NCI-H187 (cell line): Measurements from ENCODE around the gene ITM2B.
"Not testable (repeated sequence)": the region's sequence is repeated elsewhere in the genome, so short reads cannot be mapped to it uniquely, and the experiment has no call there.

Experiments
- DNase-seq, 2 experiments: peaks; one replicate each; lab custom pipeline; 2025; lab: John Stamatoyannopoulos, UW

The ITM2B gene

DNA sequence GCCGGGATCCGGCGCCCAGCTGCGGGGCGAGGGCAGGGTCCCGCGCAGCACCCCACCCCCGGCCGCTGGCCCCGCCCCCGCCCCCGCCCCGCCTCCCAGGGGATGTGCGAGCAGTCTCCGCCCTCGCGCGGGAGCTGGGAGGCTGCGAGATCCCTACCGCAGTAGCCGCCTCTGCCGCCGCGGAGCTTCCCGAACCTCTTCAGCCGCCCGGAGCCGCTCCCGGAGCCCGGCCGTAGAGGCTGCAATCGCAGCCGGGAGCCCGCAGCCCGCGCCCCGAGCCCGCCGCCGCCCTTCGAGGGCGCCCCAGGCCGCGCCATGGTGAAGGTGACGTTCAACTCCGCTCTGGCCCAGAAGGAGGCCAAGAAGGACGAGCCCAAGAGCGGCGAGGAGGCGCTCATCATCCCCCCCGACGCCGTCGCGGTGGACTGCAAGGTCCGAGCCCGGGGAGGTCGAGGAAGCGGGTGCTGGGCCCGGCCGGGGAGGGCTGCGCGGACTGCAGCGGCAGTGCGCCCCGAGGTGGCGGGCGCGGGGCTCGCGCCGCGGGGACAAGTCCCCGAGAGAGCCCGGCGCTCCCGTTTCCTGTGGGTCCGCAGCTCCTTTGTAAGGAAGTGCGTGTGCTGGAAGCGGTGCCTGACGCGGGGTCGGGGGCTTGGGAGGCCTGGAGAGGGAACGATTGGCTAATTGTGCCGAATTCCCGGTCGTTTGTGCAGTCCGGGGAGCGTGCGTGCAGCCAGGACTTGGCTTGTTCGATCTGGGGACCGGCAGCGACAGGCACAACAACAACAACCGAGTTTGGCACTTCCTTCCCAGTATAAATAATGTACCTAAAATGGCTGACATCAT lies at the start of gene ITM2B:
Gene ITM2B (plus strand): TSS at position 161 of the 843 bp plus-strand sequence. CDS start 155 bp downstream, at position 316.
- peak; percentile 16 to 46 for DNase-seq

GRCh38 chr13:48184260-48184659 lies 48.7 kb upstream of the ITM2B start:
- DNase-seq: no peak

GRCh38 chr13:48185018-48185417 lies 48.0 kb upstream of the ITM2B start:
- no peak for DNase-seq

DNA sequence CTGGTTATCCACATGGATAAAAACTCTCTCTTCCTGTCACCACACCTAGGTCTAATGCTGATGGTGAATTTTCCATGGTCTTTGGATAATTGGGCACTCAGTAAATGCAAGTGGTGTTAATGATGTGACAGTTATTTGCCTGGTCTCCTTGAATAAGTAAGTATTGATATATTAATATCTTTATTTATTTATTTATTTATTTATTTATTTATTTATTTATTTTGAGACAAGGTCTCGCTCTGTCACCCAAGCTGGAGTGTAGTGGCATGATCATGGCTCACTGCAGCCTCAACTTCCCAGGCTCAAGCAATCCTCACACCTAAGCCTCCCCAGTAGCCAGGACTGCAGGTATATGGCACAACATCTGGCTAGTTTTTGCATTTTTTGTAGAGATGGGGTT lies 46.3 kb upstream of the ITM2B start:
- DNase-seq: no peak

GRCh38 chr13:48188131-48188530 lies 44.9 kb upstream of the ITM2B start:
- no peak for DNase-seq

DNA sequence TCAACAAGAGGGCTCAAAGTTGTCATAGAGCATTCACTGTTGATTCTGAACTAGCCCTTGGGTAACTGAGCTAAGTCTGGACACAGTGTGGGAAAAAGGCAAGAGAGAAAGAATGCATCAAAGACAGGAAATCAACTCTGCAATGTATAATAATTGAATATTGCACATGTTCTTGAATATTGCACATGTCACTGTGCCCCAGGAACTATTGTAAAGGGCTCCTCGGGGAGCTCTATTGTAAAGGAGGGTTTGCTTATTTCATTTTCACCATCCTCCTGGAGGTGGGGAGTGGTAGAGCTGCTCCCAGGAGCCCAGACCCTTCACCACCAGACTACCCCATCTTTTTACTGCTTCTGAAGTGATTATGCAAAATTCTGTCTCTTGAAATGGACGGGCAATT lies 44.4 kb upstream of the ITM2B start:
- no peak for DNase-seq

GRCh38 chr13:48189171-48189570 lies 43.8 kb upstream of the ITM2B start:
- DNase-seq: no peak

- DNase-seq: no peak
Observed at GRCh38 chr13:48192411-48192935, 40.5 kb upstream of the ITM2B start.

DNA sequence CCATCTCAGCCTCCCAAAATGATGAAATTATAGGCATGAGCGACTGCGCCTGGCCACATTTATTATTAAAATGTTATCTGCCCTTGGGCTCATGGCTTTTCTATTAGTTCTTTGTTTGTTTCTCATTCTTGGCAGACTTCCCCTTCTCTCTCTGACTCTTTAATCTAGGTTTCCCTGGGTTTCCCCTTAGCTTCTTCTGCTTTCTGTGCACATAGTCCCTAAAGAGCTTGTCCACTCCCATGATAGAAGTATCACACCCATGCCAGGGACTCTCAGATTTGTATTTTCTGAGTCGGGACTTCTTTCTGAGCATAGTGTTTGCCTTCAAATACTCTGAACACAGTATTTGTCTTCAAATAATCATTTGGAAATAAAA lies 38.6 kb upstream of the ITM2B start:
- DNase-seq: no peak

GRCh38 chr13:48199404-48199946 lies 33.5 kb upstream of the ITM2B start:
- DNase-seq: no peak

DNA sequence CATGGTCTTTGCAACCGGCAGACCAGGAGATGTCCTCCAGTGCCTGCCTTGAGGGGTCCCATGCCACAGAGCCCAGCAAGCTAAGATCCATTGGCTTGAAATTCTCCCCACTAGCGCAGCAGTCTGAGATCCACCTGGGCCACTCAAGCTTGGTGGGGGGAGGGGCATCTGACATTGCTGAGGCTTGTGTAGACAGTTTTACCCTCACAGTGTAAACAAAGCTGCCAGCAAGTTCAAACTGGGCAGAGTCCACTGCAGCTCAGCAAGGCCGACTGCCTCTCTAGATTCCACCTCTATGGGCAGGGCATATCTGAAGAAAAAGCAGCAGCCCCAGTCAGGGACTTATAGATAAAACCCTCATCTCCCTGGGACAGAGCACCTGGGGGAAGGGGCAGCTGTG lies 32.0 kb upstream of the ITM2B start:
- no peak for DNase-seq

- not testable (repeated sequence) for DNase-seq
Observed at GRCh38 chr13:48207207-48207606, 25.8 kb upstream of the ITM2B start.

DNA sequence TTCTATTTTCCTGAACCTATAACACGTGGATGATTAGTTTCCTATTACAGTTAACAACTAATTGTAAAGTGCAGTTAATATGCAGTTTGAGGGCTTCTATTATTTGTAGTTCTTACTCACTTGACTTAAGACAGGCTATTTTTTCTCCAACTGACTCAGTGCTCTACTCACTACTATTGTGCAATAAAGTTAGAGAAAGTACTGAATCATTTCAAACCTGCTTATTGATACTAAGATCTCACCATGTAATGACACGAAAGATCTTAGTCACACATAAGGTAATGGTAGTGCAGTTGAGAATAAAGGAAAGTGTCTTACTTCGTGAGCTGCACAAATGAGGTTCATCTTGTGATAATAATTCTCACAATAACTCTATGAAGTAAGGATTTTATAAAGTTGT lies 22.8 kb upstream of the ITM2B start:
- DNase-seq: no peak

DNA sequence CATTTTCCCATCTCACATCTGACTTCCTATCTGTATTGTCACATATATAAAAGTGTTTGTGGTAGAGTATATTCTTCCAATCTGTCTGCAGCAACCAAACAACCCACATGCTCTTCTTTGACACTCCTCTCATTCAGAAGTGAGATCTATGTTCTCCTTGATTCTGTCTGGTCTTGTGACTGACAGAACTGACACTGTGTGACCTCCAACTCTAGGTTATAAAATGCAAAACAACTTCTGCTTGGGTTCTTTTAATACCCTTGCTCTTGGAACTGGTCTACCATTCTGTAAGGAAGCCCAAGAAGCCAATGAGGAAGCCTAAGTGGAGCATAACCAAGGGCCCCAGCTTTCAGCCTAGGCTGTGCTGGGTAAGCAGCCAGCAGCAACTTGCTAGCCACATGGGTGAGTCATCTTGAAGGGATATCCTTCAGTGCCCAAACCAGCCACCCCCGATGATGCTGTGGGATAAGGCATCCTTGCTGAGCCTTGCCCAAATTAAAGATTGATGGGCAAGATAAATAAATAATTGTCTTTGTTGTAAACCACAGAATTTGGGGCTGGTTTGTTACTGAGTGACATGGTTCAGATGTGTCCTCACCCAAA lies 18.4 kb upstream of the ITM2B start:
- no peak for DNase-seq

GRCh38 chr13:48215511-48216203 lies 17.3 kb upstream of the ITM2B start:
- DNase-seq: not testable (repeated sequence)

DNA sequence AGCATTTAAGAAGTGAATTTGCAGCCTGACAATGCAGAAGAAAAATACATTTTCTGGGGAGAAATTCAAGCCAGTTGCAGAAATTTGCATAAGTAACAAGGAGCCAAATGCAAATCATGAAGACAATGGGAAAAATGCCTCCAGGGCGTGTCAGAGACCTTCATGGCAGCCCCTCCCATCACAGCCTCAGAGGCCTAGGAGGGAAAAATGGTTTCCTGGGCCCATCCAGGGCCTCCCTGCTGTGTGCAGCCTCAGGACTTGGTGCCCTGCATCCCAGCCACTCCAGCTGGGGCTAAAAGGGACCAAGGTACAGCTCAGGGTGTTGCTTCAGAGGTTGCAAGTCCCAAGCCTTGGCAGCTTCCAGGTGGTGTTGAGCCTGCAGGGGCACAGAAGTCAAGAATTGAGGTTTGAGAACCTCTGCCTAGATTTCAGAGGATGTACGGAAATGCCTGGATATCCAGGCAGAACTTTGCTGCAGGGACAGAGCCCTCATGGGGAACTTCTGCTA lies 16.7 kb upstream of the ITM2B start:
- DNase-seq: no peak

- no peak for DNase-seq
Observed at GRCh38 chr13:48220592-48220980, 12.4 kb upstream of the ITM2B start.

GRCh38 chr13:48220981-48221685 lies 11.9 kb upstream of the ITM2B start:
- DNase-seq: no peak

DNA sequence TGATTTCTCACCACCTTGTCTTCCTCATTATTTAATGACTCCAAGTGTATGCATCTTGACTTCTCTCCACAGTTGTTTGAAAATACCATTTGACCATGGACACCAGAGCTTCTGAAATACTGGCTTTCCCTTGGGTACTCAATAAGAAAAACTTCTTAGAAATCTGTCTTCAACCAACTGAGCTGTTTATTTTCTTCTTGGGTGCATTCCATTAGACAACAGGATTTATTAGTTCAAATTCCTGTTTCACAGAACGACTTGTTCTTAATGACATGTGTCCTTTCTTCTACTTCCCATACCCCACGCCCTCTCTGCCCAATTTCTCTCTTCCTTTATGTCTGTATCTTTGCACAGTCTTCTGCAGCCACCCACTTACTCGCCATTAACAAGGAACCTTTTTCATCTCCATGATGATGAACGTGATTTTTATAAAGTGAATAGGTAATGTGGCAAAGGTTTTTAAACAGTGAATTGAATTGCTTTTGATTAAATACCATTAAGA lies 11.3 kb upstream of the ITM2B start:
- DNase-seq: no peak

GRCh38 chr13:48222358-48223301 lies 10.4 kb upstream of the ITM2B start:
- no peak for DNase-seq
